ENCODE results near the gene PLA2G5.

PLA2G5 gene

DNA sequence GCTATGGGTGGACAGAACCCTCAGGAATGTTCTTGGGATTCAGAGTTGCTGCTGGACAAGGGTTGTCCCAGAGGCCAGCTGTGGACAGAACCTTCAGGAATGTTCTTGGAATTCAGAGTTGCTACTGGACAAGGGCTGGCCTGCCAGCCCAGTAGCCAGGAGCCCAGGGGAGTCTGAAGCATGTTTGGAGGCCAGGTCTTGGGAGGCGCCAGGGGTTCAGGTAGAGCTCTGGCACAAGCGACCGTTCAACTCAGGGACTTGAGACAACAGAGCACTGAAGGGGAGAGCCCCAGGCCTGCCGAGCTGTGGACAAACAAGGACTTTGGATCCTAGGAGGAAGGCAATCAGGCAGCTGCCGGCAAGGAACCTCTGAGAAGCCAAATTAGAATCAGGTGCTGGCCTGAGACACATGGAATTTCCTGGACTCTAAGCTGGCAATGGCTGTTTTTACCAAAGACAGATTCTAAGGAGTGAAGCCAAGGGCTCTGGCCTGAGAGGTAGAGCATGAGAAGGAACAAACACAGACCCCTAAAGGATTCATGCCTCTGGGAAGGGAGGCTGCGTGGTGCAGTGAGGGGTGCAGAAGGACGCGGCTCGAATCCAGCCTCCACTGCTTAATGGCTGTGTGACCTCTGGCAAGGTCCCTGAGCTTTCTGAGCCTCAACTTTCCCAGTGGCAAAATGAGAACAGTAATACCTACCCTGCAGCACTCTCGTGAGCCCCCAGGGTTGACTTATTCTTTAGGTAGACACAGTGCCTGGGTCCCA is 13.4 kb downstream of the PLA2G5 start:
- H3K4me3 ChIP-seq (ENCODE audit: low read depth, low read length), result no peak overlapping the region
- no peak for DNase-seq (ENCODE audit: low read depth)

DNA sequence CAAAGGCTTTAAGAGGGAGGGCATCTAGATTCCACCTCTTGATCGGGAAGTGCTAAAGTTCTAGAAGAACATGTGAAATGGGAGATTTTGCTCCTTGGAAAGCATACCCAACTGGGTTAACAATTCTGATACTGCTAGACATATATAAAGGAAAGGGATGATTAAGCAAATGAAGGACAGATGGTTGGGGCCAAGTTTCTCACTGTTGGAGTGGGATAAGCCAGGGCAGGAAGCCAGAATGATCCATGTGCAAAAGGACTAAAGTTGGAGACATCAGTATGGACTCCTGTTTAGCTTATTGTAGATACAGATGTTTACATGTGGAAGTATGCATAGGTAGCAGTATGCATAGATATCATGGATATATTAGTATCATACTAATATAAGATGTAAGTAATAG is 16.8 kb downstream of the PLA2G5 start:
- DNase-seq (ENCODE audit: low read depth), result no peak
- H3K4me3 ChIP-seq (ENCODE audit: low read depth, low read length), result no peak overlapping the region

DNA sequence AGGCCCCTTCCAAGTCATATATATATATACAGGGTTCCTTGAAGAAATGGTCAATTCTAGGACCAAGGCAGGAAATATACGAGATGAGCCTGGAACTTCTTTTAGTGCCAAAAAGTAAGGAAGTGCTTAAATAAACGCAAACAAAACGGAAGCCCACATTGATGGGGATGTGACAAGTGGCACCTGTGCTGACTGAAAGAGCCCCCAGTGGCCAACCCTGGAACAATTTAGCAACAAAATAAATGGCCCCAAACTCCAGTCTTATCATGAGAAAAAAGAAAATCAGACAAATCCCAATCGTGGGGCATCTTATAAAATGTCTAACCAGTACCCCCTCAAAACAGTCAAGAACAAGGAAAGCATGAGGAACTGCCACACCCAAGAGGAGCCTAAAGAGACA is 17.7 kb downstream of the PLA2G5 start:
- H3K4me3 ChIP-seq (ENCODE audit: low read depth, low read length), result no peak overlapping the region
- DNase-seq (ENCODE audit: low read depth), result no peak

DNA sequence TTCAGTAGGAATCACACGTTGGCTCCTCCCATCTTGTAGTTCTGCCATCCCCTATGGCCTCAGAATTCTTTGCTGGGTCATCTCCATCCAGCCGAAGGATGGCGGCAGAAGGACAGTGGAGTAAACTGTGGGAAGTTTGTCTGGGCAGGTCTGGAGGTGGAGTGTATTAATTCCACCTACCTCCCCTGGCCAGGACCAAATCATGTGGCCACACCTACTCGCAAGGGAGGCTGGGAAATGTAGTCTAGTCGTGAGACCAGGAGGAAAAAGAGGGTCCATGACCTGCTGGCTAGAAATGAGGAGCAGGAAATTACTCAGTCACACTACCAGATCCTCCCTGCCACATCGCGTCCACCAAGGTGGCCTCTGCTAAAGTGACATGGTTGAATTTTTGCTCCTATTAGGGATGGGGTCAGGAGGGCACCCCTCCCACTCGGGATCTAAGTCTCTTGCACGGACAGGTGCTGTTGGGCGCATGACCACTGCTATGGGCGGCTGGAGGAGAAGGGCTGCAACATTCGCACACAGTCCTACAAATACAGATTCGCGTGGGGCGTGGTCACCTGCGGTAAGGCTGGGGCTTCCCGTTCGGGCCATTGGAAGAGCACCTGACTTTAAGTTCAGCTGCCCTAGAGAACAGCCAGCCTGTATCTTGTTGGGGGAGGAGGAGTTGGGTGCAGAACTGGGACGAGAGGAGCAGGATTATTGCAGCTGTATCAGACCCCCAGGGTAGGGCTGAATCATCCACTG is 19.5 kb downstream of the PLA2G5 start:
- H3K4me3 ChIP-seq (ENCODE audit: low read depth, low read length), result no peak overlapping the region
- no peak for DNase-seq (ENCODE audit: low read depth)

DNA sequence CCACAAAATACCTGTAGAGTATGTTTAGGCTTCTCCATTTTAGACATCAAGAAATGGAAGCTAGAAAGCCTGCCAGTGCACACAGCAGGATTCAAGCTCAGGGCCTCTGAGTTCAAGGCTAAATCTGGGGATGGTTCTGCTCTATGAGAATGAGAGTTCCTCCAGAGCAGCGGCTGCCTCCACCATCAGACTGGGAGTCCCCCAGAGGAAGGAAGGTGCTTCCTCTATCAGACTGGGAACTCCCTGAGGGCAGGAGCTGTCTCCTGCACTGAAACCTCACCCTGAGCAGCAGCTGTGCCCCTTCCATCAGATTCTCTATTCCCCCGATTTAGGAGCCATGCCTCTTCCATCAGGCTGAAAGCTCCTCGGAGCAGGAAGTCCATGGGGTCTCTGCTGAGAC is 20.1 kb downstream of the PLA2G5 start:
- no peak overlapping the region for H3K4me3 ChIP-seq (ENCODE audit: low read depth, low read length)
- DNase-seq (ENCODE audit: low read depth), result no peak

DNA sequence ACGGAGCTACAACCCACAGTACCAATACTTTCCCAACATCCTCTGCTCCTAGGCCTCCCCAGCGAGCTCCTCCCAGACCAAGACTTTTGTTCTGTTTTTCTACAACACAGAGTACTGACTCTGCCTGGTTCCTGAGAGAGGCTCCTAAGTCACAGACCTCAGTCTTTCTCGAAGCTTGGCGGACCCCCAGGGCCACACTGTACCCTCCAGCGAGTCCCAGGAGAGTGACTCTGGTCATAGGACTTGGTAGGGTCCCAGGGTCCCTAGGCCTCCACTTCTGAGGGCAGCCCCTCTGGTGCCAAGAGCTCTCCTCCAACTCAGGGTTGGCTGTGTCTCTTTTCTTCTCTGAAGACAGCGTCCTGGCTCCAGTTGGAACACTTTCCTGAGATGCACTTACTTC is 20.6 kb downstream of the PLA2G5 start:
- no peak overlapping the region for H3K4me3 ChIP-seq (ENCODE audit: low read depth, low read length)
- no peak for DNase-seq (ENCODE audit: low read depth)

DNA sequence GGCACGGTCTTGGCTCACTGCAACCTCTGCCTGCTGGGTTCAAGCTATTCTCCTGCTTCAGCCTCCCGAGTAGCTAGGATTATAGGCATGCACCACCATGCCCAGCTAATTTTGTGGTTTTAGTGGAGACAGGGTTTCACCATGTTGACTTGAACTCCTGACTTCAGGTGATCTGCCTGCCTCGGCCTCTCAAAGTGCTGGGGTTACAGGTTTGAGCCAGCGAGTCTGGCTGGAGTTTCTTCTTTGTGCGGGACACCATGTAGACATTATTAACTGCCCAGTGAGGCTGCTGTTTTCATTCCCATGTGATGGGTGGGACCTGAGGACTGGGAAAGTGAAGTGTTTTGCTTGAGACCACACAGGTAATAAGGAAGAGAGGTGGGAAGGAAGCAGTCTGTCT is 23.3 kb downstream of the PLA2G5 start:
- no peak overlapping the region for H3K4me3 ChIP-seq (ENCODE audit: low read depth, low read length)
- DNase-seq (ENCODE audit: low read depth), result no peak

DNA sequence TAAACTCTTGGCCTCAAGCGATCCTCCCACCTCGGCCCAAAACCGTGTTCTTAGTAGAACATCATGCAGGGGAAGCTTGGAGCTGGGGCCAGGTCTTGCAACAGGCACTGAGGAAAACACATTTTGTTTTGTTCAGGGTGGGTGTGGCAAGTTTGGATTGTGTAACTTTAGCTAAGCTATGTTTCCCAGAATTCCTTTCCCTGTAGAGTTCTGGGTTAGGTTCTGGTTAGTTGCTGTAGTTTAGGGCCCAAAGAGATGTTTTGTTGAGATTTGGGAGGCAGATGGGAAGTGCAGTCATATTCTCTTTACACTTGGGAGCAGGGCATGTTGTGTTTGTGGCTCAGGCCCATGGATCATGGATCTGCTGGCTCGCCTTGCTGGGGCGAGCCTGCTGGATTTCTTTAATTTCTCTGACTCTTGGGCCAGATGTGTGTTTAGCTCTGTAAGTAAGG is 24.0 kb downstream of the PLA2G5 start:
- H3K4me3 ChIP-seq (ENCODE audit: low read depth, low read length), result no peak overlapping the region
- no peak for DNase-seq (ENCODE audit: low read depth)

DNA sequence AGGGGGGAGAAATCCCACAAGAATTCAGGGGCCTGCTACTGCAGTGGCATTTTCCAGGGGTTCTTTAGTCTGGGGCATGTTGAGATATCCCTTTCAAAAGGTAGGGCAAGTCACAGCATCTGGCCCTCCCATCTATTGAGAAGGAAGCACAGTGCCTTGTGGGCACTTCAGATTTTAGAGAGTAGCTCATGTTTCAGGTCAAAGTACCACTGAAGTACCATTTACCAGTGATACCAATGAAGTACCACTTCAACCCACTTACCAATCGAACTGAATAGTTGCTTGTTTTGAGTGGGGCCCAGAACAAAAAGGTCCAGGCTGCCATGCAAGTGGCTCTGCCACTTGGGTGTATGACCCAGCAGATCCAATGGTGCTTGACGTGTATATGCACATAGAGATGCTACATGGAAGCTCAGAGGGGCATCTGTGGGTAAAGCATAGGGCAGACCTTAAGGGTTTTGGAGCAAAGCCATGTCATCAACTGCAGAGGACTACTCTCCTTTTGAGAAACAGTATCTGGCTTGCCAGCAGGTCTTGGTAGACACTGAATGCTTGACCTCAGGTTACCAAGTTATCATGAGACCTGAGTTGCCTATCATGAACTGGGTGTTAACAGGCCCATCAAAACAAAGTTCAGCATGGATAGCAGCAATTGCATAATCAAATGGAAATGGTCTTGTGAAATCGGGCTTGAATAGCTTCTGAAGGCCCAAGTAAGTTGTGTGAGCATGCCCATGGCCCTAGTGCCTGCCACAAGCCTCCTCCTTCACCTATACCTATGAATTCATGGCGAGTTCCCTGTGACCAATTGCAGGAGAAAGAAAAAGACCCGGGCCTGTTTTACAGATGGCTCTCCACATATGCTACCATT is 25.8 kb downstream of the PLA2G5 start:
- no peak for DNase-seq (ENCODE audit: low read depth)
- no peak overlapping the region for H3K4me3 ChIP-seq (ENCODE audit: low read depth, low read length)

DNA sequence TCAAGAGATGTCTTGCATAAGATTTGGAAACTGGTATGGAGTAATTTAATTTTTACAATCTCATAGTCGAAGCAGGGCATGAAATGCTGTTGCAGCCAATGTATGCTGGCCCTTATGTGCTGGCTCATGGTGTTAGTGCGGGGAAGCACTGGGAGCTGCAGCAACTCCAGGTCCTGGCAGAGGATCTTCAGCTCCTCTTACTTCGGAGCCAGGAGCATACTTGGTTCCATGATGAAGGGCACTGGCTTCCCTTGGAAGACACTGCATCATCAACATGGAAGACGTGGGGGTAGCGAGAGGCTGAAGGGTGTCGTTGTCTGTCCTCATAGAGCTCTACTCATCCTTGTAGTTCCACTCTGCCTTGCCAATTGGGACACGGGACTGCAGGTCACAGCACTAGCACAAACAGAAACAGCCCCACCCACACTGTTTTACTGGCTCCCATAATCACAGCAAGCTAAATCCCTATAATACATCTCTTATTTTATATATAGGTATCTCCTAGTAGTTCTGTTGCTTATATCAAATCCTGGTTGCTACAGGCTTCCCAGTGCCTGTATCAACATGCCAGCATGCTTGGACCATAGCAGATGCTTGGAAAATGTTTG is 26.9 kb downstream of the PLA2G5 start:
- no peak overlapping the region for H3K4me3 ChIP-seq (ENCODE audit: low read depth, low read length)
- no peak for DNase-seq (ENCODE audit: low read depth)

DNA sequence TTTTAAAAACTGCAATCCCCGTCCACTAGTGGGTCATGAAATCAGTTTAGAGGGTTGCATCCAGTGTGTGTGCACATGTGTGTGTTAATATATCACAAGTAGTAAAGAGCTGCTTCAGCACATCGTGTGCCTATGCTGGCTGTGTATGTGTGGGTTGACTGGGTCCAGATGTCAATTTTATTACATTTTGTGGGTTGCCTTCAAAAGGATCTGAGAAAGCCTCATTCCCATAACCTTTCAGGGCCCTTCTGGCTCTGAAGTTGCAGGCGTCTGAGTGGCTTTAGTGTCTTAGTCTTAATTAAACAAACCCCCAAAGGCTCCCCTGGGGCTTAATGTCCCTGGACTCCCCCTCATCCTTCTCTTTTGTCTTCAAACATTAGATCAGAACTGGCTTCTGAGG is 29.5 kb downstream of the PLA2G5 start:
- DNase-seq (ENCODE audit: low read depth), result no peak
- no peak overlapping the region for H3K4me3 ChIP-seq (ENCODE audit: low read depth, low read length)

DNA sequence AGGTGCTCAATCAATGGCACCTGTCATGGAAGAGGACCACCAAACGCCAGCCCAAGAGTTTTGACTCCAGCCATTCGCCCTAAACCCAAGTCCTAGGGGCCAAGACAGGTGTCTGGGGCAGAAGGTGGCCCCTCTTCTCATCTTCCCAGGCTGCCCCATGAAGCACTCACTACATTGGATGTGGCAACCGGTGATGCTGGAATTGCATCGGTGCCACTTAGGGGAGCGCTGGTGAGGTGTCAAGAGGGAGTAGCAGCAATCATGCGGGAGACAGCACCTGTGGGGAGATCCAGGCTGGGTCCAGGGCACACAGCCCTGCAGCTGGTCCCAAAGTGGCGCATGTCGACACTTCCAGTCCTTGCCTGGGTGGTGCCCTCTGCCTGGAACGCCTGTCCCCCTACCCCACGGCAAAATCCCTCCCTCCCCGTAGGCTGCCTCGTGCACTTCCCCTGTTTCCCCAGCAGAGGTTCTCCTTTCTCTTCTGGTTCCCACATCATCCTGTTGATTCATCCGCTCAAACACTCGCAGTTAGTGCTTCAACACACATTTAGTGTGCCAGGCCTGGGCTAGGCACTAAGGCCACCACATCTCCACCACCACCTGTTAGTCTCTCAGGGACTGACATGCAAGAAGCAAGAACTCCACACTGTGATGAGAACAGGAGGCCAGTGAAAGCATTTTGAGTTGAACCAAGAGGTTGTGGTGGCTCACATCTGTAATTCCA is 30.8 kb downstream of the PLA2G5 start:
- H3K4me3 ChIP-seq (ENCODE audit: low read depth, low read length), result no peak overlapping the region
- DNase-seq (ENCODE audit: low read depth), result peak; percentile 5

DNA sequence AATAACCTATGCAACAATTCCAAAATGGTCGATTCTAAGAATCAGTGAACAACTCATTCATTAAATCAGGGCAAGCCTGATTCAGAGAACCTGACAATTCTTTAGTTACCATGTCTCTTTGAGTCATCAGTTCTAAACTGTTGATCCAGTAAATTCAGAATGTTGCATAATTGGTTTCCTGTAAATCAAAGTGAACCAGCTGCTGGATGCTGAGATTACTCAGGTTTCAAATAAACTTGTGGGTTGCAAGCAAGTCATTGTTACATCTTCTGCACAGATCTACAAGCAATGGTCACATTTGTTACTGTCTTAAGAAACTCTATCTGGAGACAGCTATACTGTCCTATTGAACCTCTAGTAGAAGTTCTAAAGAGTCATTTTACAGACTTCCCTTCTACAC is 32.9 kb downstream of the PLA2G5 start:
- peak; percentile 15 for DNase-seq (ENCODE audit: low read depth)
- H3K4me3 ChIP-seq (ENCODE audit: low read depth, low read length), result no peak overlapping the region

DNA sequence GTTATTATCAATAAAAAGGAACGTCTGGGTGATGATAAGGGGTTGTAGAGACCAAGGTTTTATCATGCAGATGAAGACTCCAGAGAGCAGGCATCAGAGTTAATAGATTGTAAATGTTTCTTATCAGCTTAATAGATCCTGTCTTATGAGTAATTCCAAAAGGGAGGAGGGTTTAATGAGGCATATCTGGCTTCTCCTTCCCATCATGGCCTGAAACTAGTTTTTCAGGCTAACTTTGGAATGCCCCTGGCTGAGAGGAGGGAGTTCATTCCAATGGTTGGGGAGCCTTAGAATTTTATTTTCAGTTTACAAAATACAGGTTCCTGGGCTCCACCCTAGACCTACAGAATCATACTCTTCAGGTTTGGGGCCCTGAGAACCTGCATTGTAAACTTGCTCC is 35.9 kb downstream of the PLA2G5 start:
- no peak for DNase-seq (ENCODE audit: low read depth)
- H3K4me3 ChIP-seq (ENCODE audit: low read depth, low read length), result no peak overlapping the region

DNA sequence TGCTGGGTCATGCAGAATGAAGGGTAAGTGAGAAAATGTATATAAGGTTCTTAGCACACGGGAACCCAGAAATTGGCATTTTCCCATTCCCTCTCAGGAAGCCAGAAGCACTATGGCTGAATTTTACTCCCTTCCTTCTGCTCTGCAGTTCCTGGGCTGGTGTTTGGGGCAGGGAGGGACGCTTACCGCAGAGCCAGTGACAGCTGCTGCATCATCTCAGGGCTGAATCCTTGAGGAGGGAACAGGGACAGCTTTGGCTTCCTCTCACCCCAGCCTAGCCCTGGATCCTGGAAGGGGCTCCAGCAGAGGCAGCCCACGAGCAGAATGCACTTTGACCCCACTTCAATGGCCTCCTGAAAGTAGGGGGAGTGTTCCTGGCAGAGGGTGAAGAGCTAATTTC is 37.4 kb downstream of the PLA2G5 start:
- no peak for DNase-seq (ENCODE audit: low read depth)
- H3K4me3 ChIP-seq (ENCODE audit: low read depth, low read length), result no peak overlapping the region

DNA sequence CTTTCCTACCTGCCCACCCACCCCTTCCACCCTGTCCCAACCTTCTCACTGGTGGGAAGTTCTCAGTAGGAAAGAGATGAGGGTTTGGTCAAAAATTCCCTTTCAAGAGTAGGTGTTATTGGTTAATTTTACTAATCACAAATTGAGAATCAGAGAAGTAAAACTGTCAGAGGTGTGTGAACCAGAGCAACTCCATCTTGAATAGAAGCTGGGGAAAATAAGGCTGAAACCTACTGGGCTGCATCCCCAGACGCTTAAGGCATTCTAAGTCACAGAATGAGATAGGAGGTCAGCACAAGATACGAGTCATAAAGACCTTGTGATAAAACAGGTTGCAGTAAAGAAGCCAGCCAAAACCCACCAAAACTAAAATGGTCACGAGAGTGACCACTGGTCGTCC is 37.8 kb downstream of the PLA2G5 start:
- DNase-seq (ENCODE audit: low read depth), result no peak
- H3K4me3 ChIP-seq (ENCODE audit: low read depth, low read length), result no peak overlapping the region

DNA sequence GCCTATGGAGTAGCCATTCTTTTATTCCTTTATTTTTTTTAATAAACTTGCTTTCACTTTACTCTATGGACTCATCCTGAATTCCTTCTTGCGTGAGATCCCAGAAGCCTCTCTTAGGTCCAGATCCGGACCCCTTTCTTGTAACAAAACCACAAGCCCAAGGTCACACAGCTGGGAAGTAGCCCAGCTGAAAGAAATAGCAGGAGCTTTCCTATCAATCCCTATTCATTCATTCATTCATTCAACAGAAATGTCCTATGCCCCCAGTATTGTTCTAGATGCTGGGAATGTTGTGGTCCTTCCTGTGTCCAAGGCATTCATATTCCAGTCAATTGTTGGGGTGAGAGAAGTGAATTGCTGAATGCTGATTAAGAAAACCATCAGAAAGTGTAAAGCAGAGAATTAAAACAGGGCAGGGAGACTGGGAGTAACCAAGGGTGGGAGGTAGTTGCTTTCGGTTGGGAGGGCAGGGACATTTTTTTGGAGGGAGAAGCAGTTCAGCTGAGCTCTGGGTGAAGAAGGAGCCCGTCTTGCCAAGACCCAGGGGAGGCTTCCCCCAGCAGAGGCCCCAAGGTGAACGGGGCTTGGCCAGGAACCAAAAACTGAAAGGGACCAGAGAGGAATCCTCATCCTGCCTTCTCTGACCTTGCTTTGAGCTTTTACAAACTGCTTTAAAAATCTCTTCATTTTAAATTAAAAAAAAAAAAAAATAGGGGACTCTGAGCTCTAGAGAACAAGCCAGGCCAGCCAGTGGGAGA is 38.6 kb downstream of the PLA2G5 start:
- DNase-seq (ENCODE audit: low read depth), result no peak
- H3K4me3 ChIP-seq (ENCODE audit: low read depth, low read length), result no peak overlapping the region

DNA sequence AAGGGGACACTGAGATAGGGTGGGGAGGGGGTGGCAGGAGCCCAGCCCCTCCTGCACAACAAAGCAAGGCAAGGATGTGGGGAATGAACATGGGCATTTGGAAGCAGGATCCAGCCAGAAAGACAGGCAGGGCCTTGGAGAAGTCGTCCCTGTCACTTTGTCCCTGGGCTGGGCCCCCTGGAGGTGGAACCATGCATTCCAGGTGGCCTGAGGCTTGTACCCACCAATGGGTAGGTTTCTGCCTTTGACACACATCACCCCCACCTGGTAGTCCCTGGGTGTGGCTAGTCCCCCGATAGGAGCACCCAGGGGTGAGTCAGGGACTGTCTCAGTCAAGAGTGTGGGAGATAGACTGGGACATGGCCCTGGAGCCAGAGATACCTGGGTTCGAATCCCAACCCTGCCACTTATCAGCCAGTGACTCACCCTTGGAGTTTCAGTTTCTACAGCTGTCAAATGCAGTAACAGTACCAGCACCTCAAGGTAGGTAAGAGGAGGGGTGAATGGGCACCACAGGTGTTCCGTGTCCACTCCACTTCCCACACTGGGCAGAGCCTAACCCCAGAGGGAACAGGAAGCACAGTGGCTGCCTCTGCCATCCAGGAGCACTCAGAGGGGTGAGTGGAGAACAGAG is 39.3 kb downstream of the PLA2G5 start:
- DNase-seq (ENCODE audit: low read depth), result no peak
- H3K4me3 ChIP-seq (ENCODE audit: low read depth, low read length), result no peak overlapping the region

Measured in skeletal muscle cell (primary cell).